ENCODE measurements around the gene GOSR2. TPM values are rescaled to one million over a fixed set of nuclear protein-coding genes. Genes with fewer than 3 reads are reported as not detected.
A peak's percentile ranks its signal among the peaks of the same experiment; 100 is the strongest.

The GOSR2 gene
- total and polyA plus RNA-seq, 2 of the 13 experiments (the other 11 are each of a cell fraction or from before 2014, with no cell fraction given), result 61.5 to 63.9 TPM

DNA sequence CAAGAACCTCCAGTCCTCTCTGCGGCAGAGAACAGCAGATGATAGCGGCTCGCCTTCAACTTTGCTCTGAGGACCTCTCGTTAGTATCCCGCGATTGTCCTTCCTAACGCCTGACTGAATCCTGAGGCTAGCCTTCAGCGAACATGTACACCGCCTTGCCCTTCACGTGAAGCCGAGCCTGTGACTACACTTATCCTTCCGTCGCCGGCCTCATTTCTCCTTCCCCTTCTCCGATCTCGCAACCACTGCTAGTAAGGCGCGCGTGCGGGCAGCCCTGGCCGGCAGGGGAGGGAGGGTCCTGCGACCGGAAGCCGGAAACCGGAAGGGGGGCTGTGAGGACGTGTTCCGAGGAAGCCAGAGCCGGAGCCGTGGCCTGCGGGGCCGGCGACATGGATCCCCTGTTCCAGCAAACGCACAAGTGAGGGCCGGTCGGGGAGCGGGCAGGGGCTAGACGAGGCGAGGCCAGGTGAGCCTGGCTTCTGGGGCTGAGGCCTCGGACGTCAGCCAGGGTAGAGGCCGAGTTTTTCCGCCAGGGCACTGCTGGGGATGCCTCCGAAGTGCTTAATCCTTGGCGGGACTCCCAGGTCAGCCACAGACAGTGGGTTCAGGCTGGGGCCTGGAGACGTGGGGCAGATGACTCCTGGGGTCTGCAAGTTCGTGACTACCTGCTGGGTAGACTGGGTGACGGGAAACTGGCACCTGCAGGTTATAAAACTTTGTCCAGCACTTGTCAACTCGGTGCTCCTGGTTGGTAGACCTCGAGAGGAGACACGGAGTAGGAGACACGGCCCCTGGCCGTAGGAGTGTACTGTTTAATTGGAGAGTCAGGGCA, at the start of gene GOSR2 (continued):
- TF ChIP-seq GABPB1 (CRISPR knock-in tag; IDR thresholded peaks at IDR 0.05) (peak; percentile 100), ETV5 (CRISPR knock-in tag; IDR thresholded peaks at IDR 0.05; ENCODE audit: borderline replicate concordance) (peak; percentile 95), ZNF816 (CRISPR knock-in tag; IDR thresholded peaks at IDR 0.05; ENCODE audit: borderline replicate concordance) (no peak), ZEB1 (IDR thresholded peaks at IDR 0.05; ENCODE audit: insufficient replicate concordance, low read depth) (peak; percentile 46), ARHGAP35 (CRISPR knock-in tag; IDR thresholded peaks at IDR 0.05; ENCODE audit: borderline replicate concordance) (peak; percentile 90), REST (IDR thresholded peaks at IDR 0.05; ENCODE audit: borderline replicate concordance in 1 of 2, low read depth in 1 of 2, low read length in 2 of 2) (no peak; a peak in 1 of 4 replicates), ZMYM3 (CRISPR knock-in tag; IDR thresholded peaks at IDR 0.05) (peak; percentile 88), MEIS1 (CRISPR knock-in tag; IDR thresholded peaks at IDR 0.05; ENCODE audit: borderline replicate concordance) (peak; percentile 75; the same call in 1 of the 2 replicates), HBP1 (CRISPR knock-in tag; IDR thresholded peaks at IDR 0.05; ENCODE audit: low read depth) (peak; percentile 47; the same call in 1 of the 2 replicates), ATAD3A (CRISPR knock-in tag; IDR thresholded peaks at IDR 0.05) (0 out of 2 replicates have a peak, but pooled peaks have one; percentile 54), ZNF839 (CRISPR knock-in tag; IDR thresholded peaks at IDR 0.05; ENCODE audit: borderline replicate concordance) (peak; percentile 97), YEATS4 (CRISPR knock-in tag; IDR thresholded peaks at IDR 0.05; ENCODE audit: borderline replicate concordance) (peak; percentile 95; the same call in 1 of the 2 replicates), ZIK1 (CRISPR knock-in tag; IDR thresholded peaks at IDR 0.05; ENCODE audit: borderline replicate concordance, low read depth) (no peak; the same call in 1 of the 2 replicates)
- TF ChIP-seq, protein P1, sequence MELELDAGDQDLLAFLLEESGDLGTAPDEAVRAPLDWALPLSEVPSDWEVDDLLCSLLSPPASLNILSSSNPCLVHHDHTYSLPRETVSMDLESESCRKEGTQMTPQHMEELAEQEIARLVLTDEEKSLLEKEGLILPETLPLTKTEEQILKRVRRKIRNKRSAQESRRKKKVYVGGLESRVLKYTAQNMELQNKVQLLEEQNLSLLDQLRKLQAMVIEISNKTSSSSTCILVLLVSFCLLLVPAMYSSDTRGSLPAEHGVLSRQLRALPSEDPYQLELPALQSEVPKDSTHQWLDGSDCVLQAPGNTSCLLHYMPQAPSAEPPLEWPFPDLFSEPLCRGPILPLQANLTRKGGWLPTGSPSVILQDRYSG (CRISPR knock-in tag; IDR thresholded peaks at IDR 0.05), result no peak
- TF ChIP-seq, protein P2, sequence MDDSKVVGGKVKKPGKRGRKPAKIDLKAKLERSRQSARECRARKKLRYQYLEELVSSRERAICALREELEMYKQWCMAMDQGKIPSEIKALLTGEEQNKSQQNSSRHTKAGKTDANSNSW (CRISPR knock-in tag; IDR thresholded peaks at IDR 0.05; ENCODE audit: borderline replicate concordance), result 0 out of 2 replicates have a peak, but pooled peaks have one; percentile 85
- TF ChIP-seq, protein P3, sequence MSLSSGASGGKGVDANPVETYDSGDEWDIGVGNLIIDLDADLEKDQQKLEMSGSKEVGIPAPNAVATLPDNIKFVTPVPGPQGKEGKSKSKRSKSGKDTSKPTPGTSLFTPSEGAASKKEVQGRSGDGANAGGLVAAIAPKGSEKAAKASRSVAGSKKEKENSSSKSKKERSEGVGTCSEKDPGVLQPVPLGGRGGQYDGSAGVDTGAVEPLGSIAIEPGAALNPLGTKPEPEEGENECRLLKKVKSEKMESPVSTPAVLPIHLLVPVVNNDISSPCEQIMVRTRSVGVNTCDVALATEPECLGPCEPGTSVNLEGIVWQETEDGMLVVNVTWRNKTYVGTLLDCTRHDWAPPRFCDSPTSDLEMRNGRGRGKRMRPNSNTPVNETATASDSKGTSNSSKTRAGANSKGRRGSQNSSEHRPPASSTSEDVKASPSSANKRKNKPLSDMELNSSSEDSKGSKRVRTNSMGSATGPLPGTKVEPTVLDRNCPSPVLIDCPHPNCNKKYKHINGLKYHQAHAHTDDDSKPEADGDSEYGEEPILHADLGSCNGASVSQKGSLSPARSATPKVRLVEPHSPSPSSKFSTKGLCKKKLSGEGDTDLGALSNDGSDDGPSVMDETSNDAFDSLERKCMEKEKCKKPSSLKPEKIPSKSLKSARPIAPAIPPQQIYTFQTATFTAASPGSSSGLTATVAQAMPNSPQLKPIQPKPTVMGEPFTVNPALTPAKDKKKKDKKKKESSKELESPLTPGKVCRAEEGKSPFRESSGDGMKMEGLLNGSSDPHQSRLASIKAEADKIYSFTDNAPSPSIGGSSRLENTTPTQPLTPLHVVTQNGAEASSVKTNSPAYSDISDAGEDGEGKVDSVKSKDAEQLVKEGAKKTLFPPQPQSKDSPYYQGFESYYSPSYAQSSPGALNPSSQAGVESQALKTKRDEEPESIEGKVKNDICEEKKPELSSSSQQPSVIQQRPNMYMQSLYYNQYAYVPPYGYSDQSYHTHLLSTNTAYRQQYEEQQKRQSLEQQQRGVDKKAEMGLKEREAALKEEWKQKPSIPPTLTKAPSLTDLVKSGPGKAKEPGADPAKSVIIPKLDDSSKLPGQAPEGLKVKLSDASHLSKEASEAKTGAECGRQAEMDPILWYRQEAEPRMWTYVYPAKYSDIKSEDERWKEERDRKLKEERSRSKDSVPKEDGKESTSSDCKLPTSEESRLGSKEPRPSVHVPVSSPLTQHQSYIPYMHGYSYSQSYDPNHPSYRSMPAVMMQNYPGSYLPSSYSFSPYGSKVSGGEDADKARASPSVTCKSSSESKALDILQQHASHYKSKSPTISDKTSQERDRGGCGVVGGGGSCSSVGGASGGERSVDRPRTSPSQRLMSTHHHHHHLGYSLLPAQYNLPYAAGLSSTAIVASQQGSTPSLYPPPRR (CRISPR knock-in tag; IDR thresholded peaks at IDR 0.05; ENCODE audit: borderline replicate concordance), result peak; percentile 64; the same call in 1 of the 2 replicates

All from HepG2 (cell line).